Jurkat, Clone E6-1 (cell line): Measurements from ENCODE around the gene SPEN.

Experiments
- DNase-seq: peaks from one replicate; pipeline ENCODE4 v3.0.0-alpha.2; 2011; ENCODE audit warnings: low read depth, low spot score
- H3K4me3 ChIP-seq: 2 replicates; pipeline ENCODE4 v1.5.1; 2011; ENCODE audit warnings: mild to moderate bottlenecking, low read length, control low read depth, moderate library complexity

Gene SPEN

DNA sequence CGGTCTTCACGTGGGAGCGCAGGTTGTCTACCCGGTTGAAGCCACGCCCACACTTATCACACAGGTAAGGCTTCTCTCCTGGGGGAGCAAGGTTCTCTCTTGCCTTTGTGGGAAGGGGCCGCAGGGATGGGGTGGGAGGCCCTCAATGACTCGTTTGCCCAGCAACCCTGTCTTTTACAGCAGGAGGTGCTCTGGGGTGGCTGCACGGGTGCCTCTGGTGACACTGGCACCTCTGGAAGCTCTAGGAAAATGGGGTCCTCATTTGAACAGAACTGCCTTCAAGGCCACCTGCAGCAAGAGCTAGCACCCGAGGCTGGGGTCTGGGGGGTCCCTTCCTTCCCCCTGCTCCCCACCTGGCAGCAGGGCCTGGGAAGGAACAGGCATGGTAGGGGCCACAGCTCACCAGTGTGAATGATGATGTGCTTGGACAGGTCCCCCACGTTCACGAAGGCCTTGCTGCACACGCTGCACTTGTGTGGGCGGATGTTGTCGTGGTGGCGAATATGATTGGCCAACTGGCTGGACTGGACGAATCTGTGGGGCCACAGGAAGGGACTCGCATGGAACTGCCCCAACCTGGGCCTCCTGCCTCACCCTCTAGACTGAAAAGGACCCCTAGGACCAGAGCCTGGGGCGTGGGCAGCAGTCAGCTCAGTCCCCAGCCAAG, 95.3 kb downstream of the SPEN start:
- no peak overlapping the region for H3K4me3 ChIP-seq
- no peak for DNase-seq

DNA sequence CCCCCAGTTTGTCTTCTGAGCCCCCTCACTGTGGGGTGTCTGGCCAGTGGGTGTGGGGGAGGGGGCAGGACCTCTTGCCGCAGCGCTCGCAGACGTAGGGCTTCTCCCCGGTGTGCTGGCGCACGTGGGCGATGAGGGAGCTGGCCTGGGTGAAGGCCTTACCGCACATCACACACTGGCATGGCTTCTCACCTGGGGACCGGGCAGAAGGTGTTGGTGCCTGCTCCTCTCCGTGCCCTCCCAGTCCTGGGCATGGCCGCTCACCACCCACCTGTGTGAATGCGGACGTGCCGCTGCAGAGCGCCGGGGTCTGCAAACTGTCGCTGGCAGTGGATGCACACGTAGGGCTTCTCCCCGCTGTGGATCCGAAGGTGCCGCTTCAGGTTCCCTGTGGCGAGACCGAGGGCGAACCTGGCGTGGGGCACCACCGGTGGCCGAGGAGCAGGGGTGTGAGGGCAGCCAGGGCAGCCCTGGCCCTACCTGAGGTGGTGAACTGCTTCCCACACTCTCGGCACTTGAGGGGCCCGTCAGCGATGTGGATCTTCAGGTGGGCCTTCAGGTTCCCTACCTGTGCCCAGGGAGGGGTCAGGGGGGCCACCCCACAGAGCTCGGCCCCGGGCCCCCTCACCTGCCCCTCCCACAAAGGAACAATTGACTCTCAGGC, 96.0 kb downstream of the SPEN start:
- H3K4me3 ChIP-seq, result no peak overlapping the region

DNA sequence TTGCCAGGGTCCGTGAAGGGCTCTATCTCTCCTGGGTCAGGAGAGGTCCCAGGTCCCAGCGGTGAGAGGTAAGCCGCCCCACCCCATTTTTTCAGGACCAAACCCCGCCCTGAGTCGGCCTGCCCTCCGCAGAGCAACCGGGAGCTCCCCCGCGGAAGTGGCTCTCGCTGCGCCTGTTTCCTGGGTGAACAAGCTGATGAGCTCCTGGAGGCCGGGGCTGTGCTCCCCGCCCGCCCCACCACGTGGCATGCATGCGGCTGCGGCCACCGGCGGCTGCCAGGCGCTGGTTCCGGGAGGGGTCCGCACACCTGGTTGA, 96.4 kb downstream of the SPEN start:
- H3K4me3 ChIP-seq, result no peak overlapping the region
- DNase-seq, result no peak

More for the DNA sequence above, 96.0 kb downstream of the SPEN start:
- no peak for DNase-seq

DNA sequence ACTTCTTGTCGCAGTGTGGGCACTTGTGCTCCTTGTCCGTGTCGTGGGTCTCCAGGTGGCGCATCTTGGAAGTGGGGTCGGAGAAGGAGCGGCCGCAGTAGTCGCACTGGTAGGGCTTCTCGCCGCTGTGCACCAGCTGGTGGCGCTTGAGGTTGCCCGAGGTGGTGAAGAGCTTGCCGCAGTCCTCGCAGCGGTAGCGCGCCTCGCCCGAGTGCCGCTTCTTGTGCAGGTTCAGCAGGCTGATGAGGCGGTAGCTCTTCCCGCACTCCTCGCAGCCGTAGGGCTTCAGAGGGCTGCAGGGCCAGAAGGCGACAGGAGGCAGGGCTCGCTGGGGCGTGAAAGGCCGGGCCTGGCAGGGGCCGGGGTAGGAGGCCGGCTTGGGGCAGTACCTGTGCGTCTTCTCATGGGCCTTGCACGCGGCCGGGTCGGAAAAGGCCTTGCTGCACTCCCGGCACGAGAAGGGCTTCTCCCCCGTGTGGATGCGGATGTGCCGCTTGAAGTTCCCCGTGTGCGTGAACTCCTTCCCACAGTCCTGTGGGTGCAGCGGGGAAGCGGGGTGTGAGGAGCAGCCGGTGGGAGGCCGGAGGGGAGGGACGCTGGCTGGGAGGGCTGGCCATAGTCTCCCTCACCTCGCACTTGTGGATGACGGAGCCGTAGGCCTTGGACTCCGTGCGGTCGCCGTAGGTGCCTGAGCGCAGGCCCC, 97.0 kb downstream of the SPEN start:
- no peak for DNase-seq
- H3K4me3 ChIP-seq, result no peak overlapping the region

DNA sequence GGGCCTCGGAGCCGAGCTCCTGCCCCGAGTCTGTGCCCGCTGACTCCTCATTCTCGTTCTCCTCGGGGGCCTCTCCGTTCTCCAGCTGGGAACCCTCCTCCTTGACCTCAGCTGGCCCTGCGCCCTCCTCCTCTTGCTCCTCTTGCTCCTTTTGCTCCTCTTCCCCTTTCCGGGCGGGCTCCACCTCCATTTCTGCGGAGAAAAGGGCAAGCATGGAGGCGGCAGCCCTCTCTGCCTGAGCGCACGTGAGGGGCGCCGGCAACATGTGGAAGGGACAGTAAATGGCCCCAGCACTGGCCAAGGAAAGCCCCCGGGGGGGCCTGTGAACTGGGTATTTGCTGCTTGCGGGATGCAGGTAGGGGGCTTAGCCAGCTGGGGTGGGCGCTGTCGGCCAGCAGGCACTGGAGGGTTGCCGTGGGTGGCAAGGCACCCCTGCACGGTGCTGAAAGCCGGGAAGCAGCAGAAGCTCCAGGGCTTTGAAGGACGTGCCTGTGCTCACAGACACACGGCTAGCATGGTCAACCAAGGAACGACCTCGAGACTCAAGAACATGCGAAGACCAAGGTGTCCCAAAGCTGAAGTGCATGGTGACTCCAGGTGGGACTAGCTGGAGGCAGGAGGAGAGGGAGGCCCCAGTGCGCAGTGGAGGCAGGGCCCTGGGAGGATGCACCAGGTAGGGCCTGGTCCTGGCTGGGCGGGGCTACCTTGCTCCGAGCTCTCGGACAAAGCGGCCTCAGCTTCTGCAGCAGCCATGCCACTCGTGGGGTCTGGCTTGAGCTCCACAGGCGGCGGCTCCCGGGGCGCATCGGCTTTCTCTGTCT, 97.7 kb downstream of the SPEN start:
- no peak for DNase-seq
- H3K4me3 ChIP-seq, result no peak overlapping the region

DNA sequence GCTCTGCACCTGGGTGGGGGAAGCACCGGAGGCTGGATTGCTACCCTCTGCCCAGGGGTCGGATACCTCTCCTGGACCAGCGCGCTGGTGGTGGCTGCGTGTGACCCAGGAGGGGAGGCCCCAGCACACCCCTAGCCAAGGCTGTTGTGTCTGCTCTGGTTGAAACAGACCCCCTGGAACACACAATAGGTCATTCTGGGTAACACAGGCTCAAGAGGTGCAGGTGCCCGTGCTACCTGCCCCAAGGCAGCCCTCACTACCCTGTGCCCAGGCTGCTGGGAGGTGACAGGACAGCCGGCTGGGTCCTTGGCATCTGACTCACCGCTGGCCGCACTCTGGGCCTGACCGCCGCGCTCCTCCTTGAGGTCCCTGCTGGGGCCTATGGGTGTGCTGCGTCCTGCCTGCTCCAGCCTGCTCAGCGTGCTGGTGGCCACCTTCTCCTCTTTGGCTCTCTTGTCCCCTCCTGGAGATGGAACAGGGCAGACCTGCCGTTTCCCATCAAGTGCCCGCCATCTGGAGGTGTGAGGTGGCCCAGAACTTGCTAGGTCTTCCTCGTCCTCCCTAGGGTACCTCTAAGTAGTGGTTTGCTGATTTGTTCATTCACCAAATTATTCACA, 98.4 kb downstream of the SPEN start:
- no peak overlapping the region for H3K4me3 ChIP-seq
- no peak for DNase-seq

GRCh38 chr1:15946571-15947381, 99.3 kb downstream of the SPEN start:
- H3K4me3 ChIP-seq, result no peak overlapping the region
- DNase-seq, result no peak

- H3K4me3 ChIP-seq, result no peak overlapping the region
- no peak for DNase-seq
Measured at GRCh38 chr1:15947382-15948090, 100.0 kb downstream of the SPEN start.

DNA sequence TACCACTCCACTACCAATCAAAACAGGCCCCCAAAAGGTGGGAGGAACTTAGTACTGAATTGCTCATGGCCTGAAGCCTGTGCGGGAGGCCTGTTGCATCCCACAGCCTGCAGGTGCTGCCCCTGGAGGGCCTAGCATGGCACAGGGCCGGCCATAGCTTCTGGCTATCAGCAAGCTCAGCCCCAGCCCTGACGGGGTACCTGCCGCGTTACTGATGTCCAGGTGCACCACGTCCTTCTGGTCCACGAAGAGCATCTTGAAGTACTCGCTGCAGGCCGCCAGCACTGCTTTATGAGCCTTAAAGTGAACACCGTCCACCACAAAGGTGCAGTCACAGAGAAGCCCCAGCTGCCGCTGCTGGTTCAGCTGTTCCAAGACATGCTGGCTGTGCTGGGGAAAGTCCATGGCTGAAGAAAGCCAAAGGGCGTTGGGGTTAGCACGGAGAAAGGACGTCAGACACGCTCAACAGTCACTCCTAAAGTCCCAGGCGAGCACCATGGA, 100.6 kb downstream of the SPEN start:
- DNase-seq, result no peak
- no peak overlapping the region for H3K4me3 ChIP-seq

- no peak overlapping the region for H3K4me3 ChIP-seq
- DNase-seq, result no peak
Measured at GRCh38 chr1:15948595-15949452, 101.3 kb downstream of the SPEN start.

DNA sequence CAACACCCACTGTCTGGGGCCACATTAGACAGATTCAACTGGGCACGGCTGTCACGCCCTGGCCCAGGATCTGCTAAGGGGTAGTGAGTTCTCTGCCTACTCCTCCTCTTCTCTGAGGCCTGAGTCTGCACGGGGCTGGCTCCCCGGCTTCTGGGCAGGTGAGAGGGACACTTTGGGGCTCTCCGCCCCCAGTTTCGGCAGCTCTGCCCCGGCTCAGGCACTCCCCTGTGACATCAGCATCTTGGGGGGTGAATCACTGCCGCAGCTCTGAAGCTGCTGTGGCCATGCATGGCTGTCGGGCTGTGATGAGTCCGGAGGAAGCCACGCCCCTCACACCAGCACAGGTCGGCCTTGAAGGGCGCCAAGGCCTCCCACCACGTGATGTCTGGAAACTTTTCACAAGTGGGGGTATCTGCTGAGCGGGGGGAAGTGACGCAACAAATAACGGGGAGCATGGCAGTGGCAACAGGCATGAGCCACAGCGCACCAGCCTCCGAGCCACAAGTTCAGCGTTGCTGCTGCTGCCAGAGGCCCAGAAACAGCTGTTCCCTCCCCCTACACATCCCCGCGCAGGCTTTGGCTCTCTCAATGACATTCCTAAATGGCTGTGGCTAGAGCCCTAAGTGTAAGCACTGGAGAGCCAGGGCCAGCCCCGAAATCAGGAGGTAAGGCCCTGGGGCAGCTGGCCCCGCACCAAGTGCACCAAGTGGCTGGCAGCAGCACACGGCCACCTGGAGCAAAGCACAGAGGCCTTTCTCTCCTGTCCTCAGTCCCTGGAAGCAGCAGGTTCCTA, 102.1 kb downstream of the SPEN start:
- DNase-seq, result no peak
- no peak overlapping the region for H3K4me3 ChIP-seq

DNA sequence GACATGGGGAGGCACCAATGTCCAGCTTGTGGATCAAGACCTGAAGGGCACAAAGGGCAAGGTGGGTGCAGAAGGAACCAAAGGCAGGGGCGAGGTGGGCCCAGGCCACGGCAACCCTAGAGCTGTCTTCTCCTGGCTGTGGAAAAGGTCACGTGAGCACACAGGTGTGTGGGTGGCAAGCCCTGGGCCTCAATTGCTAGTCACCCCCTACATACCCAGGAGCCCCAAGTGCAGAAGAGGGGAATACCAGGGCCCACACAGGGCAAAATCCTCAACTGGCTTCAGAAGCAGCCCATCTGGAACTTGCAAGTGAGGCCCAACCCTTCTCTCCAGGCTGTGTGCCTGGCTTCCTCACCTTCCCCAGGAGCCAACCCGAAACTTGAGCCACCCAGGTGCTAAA, 102.8 kb downstream of the SPEN start:
- no peak for DNase-seq
- H3K4me3 ChIP-seq, result no peak overlapping the region

GRCh38 chr1:15950763-15951295, 103.3 kb downstream of the SPEN start:
- H3K4me3 ChIP-seq, result no peak overlapping the region

DNA sequence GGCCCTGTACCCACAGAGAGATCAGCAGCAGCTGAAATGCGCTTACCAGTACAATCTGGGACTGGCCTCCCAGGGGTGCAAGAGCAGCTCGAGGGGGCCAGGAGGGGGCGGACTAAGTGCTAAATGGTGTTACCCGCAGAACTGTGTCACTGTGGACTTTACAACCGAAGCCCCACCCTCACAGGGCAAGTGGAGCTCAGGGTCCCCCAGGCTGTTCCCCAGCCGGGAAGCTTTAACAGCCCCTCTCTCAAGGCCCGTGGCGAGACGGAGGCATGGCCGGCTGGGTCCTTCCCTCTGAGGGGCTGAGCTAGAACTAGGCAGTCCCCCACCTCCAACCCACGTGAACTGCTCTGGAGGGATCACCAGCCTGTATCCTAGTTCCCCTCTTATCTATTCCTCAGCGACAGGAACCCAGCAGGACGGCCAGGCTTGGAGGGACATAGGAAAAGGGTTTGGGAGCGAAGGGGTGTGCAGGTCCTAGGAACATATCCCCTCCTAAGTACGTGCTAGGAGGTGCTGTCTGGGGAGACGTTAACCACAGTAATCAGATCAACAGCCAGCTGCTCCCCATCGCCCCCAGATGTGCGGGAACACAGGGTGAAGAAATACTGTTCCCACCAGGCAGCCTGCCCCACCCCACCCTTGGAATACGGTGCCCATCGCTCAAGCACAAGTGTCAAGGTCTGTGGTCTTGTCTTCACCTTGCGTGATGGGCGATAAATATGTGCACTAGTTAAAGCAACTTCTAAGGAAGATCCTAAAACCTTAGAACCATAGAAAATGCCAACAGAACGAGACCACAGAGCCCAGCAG, 104.0 kb downstream of the SPEN start:
- no peak for DNase-seq
- no peak overlapping the region for H3K4me3 ChIP-seq

More at GRCh38 chr1:15950763-15951295, 103.3 kb downstream of the SPEN start:
- DNase-seq, result no peak
